WI38 (cell line): Measurements from ENCODE around the gene CHST2.

Experiments
- H3K4me3 ChIP-seq: 2 replicates; pipeline ENCODE4 v1.5.1; 2011; ENCODE audit warnings: low read depth, mild to moderate bottlenecking, control low read depth, low read length
- CTCF ChIP-seq: IDR thresholded peaks from 2 replicates; pipeline ENCODE4 v1.5.1; 2012; ENCODE audit warnings: low read depth, mild to moderate bottlenecking, control low read depth, low read length

Gene CHST2

GRCh38 chr3:143090976-143091837 is 28.4 kb upstream of the CHST2 start:
- no peak overlapping the region for H3K4me3 ChIP-seq
- no peak for TF ChIP-seq CTCF

- no peak for TF ChIP-seq CTCF
- H3K4me3 ChIP-seq, result no peak overlapping the region
Observed at GRCh38 chr3:143092191-143092590, 27.4 kb upstream of the CHST2 start.

GRCh38 chr3:143095813-143096212 is 23.8 kb upstream of the CHST2 start:
- TF ChIP-seq CTCF, result no peak
- no peak overlapping the region for H3K4me3 ChIP-seq

GRCh38 chr3:143098032-143098764 is 21.4 kb upstream of the CHST2 start:
- H3K4me3 ChIP-seq, result no peak overlapping the region
- TF ChIP-seq CTCF, result no peak

GRCh38 chr3:143099210-143099609 is 20.4 kb upstream of the CHST2 start:
- TF ChIP-seq CTCF, result no peak
- H3K4me3 ChIP-seq, result no peak overlapping the region

GRCh38 chr3:143099690-143100089 is 19.9 kb upstream of the CHST2 start:
- TF ChIP-seq CTCF, result no peak

GRCh38 chr3:143100451-143100850 is 19.1 kb upstream of the CHST2 start:
- no peak overlapping the region for H3K4me3 ChIP-seq
- no peak for TF ChIP-seq CTCF

More at GRCh38 chr3:143099690-143100089, 19.9 kb upstream of the CHST2 start:
- H3K4me3 ChIP-seq, result no peak overlapping the region
